ENCODE data around the gene G3BP2.

GRCh38 chr4:75633846-75634245 is 39.4 kb downstream of the G3BP2 start:
- TF ChIP-seq POLR2AphosphoS5 (IDR thresholded peaks at IDR 0.05; ENCODE audit: low read depth, low read length) (no peak), CTCF (IDR thresholded peaks at IDR 0.05) (no peak), REST (IDR thresholded peaks at IDR 0.05; ENCODE audit: insufficient read depth in 1 of 2, low read depth in 2 of 2, low read length in 1 of 2) (no peak), SIN3A (IDR thresholded peaks at IDR 0.05; ENCODE audit: borderline replicate concordance, insufficient read depth, low read depth, low read length) (no peak), TCF7L2 (IDR thresholded peaks at IDR 0.05; ENCODE audit: low read depth, low read length) (no peak)

All from Panc1 (cell line).